HG03558 (cell line): ENCODE measurements around the gene MAK.
"Not testable (repeated sequence)": the region's sequence is repeated elsewhere in the genome, so short reads cannot be mapped to it uniquely, and the experiment has no call there.

ENCODE experiments used
- ATAC-seq: cut with Tn5 transposase; IDR thresholded peaks from one replicate; pipeline ENCODE4 v1.9.1; 2021; ENCODE audit warnings: moderate number of reproducible peaks; ENCODE audit not compliant: unreplicated experiment; ENCODE audit errors: extremely low read depth

Gene MAK

DNA sequence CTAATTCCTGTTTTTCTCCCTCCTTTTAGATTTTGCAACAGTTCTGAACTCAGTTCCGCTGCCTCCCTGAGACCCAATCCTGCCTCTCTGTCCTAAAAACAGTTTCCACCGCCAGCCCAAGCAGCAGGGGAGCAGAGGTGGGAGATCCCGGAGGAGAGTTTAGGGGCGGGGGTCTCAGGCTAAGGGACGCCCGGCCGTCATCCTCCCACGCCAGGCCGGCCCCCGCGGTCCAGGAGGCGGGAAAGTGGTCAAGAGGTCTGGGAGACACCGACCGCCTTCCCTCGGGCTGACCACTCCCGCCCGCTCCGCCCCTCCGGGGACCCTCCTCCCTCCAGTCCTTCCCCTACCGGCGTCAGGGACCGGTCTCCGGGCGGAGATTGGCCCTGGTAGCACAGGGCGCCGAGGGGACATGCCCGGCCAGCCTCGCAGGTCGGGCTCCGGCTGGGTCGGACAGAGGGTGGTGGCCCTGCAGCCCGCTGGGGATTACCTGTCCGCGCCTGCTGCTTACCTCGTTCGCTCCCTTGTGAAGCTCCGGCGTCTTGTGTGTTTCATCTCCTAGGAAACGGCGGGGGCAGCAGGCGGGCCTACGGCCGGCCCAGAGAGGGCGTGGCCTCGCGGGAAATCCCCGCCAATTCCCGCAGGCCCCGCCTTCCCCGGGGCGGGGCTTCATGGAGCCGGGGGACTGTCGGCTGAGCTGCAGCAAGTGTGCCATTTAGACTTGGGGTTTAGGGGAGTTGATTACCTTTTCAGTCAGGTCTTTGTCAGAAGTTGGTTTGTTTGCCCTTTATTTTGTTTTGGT lies at the start of gene MAK:
TSS of gene MAK (minus strand) at position 545 of the 799 bp plus-strand sequence. CDS start 7,891 bp downstream, outside the sequence.
- peak; percentile 50 for ATAC-seq

DNA sequence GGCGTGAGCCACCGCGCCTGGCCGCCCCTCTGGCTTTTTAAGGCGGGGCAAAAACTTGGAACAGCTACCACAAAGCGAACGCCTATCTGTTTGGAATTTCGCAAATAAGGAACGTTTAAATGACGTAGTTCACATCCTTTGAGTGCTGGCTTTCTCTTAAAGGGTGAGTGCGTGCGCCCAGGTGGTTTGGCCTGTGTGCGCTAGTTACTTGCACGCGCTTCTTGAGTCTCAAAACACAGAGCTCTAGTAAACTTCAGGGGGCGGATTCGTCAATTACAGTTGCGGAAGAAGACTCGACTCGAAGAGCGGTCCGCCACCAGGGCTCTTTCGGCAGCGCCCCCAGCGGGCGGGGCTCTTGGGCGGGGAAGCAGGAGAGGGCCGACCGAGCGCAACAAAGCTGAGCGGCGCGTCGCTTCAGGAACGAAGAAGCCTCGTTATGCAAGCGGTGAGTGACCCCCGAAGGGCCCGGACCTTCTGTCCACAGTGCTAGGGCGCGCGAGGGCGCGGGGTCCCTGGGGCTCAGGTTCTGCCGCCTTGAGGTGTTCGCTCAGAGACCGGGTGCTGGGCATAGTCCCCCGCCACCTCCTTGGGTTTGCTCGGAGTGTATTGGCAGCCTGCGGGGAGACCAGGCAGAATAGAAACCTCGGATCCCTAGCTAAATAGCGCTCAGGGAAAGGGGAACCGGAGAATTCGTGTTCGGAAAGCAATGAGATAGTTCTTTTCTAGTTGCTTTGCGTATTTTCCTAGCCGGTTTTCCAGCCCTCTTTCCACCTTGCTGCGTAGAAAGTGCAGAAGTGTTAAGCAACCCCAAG lies 48.6 kb upstream of the MAK start, which contains the start of gene SYCP2L:
TSS of gene SYCP2L (plus strand) at position 362 of the 812 bp plus-strand sequence. CDS start at position 437, 75 bp downstream.
- ATAC-seq, result no peak

GRCh38 chr6:10886365-10886690 lies 48.0 kb upstream of the MAK start:
- ATAC-seq, result not testable (repeated sequence)

- no peak for ATAC-seq
These were observed 46.1 kb upstream of the MAK start for GRCh38 chr6:10884245-10884972.

DNA sequence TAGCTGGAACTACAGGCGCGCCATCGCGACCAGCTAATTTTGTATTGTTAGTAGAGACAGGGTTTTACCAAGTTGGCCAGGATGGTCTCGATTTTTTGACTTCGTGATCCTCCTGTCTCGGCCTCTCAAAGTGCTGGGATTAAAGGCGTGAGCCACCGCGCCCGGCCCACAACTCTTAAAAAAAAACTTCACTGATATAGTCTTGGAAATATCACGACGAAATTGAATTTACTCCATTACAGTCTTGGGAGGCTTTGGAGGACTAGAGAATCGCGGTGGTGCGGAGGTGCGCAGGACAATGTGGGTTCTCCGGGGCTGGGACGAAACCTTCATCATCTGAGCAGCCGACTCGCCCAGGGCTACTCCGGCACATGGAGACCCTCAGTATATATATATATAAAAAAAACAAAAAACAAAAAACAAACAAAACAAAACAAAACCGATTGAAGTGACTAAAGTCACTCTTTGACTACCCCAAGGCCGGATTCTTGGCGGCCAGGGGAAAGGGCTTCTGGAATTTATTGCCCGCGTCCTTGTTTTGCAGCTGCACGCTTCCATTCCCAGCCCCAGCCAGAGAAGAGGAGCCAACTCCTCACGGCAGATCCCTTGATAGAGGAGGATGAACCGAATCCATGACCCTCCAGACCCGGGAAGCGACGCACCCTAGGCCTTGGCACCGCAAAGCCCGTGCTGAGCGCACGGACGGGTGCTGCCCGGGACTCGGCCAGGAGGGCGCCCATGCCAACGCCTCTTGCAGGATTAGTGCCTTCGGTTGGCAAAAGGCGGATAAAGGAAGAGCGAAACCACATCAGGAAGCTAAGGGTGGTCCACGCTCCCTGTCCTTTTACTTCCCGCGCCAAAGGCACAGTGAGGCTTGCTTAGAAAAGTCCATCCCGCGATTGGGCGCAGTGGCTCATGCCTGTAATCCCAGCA lies 45.2 kb upstream of the MAK start:
- ATAC-seq, result no peak

DNA sequence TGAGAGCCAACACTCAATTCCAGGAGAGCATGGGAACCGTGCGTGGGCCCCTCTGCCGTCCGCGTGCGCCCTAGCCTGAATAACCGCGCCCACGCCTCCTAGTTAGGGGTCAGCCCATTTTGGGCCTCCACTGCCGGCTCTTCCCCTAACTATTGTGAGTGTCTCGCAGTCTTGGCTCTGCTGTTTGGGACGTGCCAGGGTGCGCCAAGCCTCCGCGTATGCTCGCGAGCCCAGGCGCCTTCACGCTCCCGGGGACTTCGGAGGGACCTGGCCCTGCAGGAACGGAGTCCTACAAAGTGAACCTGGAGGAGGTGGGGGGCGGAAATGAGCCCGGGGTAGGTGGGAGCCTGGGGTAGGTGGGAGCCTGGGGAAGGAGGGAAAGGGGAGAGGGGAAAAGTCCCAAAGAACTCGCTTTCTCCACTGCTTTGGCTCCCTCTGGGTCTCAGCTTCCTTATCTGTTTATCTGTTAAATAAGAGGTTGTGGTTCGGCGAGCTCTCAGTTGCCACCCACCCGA lies 44.4 kb upstream of the MAK start:
- ATAC-seq, result no peak

DNA sequence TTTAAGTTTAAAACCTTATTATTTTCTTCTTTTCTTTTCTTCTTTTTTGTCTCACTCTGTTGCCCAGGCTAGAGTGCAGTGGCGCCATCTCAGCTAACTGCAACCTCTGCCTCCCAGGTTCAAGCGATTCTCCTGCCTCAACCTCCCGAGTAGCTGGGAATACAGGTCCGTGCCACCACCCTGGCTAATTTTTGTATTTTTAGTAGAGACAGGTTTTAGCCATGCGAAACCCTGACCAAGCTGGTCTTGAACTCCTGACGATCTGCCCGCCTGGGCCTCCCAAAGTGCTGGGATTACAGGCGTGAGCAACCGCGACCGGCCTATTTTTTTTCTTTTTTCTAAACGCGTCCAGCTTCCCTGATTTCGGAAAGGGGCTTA lies 43.9 kb upstream of the MAK start:
- ATAC-seq, result not testable (repeated sequence)

GRCh38 chr6:10880366-10880765 lies 42.0 kb upstream of the MAK start:
- ATAC-seq, result no peak

DNA sequence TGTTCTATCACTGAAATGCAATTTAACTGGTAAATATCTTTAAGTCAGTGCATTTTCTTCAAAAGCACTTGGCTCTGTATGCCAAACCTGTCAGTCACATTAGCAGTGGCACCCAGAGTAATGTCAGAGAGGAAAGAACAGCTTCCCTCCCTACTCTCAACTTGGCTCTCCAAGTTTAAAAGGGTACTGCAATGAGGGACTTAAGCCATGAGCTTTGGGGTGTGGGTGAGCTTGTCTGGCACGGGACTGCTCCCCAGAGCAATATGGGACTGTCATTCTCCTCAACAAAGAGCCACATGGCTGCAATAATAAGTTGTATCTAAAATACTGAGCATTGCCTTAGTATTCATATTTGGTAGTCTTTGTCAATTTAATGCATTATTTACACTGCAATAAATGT lies 39.5 kb upstream of the MAK start:
- no peak for ATAC-seq

GRCh38 chr6:10877012-10877411 lies 38.7 kb upstream of the MAK start:
- no peak for ATAC-seq

DNA sequence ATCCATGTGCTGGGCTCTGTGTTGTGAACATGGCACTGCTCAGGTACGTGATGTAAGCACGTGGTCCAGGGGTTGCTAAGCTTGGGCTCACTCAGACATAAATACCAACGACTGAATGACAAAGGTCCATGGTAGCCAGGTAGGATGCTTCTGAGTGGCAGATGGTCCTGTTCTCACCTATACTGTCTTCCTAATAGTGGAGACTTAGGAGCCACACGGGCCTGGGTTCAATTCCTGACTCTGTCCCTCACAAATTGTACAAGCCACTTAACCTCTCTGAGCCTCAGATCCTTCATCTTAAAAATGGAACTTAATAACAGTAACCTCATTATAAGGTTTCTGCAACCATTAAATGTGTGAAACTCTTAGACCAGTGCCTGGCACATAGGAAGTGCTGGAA lies 36.7 kb upstream of the MAK start:
- no peak for ATAC-seq

- ATAC-seq, result no peak
These were observed 35.9 kb upstream of the MAK start for GRCh38 chr6:10874207-10874606.

DNA sequence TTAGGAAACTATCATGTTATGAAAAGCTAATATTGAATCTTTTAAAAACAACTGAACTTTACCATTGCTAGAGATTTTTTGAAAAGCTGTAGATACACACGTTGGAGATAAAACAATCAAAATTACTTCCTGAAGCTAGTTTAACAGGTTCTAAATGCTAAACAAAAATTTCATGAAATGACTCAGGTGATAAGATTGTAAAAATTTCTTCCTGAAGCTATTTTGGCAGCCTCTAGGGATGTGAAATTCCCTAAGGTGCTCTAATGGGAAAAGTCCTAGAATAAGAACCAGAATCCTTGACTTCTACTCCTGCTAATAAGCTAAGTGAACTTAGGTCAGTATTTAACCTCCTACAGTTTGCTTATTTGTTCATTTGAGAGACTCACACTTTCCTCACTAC lies 35.0 kb upstream of the MAK start:
- no peak for ATAC-seq

DNA sequence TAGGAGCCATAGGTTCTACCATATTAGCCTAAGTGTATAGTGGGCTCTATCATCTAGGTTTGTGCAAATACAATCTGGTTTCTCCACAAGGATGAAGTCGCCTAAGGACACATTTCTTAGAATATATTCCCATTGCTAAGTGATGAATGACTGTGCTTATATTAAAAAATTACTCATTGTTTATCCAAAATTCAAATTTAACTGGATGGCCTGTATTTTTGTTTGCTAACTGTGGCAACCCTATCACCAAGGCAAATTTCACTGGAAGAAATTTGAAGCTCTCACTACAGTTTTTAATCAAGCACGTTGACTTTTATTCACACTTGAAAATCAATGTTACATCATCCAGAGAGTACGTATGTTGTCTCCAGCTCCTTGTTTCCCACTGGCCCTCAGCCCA lies 29.6 kb upstream of the MAK start:
- ATAC-seq, result no peak

DNA sequence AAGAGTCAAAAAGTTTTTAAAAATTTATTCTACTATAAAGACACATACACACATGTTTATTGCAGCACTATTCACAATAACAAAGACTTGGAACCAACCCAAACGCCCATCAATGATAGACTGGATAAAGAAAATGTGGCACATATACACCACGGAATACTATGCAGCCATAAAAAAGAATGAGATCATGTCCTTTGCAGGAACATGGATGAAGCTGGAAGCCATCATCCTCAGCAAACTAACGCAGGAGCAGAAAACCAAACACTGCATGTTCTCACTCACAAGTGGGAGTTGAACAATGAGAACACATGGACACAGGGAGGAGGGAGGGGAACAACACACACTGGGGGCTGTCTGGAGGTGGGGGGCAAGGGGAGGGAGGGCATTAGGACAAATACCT lies 28.4 kb upstream of the MAK start:
- not testable (repeated sequence) for ATAC-seq

- ATAC-seq, result not testable (repeated sequence)
These were observed 24.7 kb upstream of the MAK start for GRCh38 chr6:10863031-10863430.

- no peak for ATAC-seq
These were observed 24.0 kb upstream of the MAK start for GRCh38 chr6:10862361-10862760.

GRCh38 chr6:10861086-10861485 lies 22.7 kb upstream of the MAK start:
- ATAC-seq, result no peak

GRCh38 chr6:10857259-10857658 lies 18.9 kb upstream of the MAK start:
- ATAC-seq, result no peak
